Neural progenitor cell (in vitro differentiated cells): ENCODE data around the gene CHD5.

ENCODE experiments used
- EZH2 ChIP-seq: fragments of 200-600 bp; sonication (generic); IDR thresholded peaks from 2 replicates; pipeline ENCODE4 v1.6.1; 2017; ENCODE audit warnings: antibody characterized with exemption, mild to moderate bottlenecking, moderate library complexity
- TF ChIP-seq, protein P1 (sequence below): fragments of 200-600 bp; sonication (generic); IDR thresholded peaks from 2 replicates; pipeline ENCODE4 v1.5.1; 2017; ENCODE audit warnings: antibody characterized with exemption, mild to moderate bottlenecking

DNA sequence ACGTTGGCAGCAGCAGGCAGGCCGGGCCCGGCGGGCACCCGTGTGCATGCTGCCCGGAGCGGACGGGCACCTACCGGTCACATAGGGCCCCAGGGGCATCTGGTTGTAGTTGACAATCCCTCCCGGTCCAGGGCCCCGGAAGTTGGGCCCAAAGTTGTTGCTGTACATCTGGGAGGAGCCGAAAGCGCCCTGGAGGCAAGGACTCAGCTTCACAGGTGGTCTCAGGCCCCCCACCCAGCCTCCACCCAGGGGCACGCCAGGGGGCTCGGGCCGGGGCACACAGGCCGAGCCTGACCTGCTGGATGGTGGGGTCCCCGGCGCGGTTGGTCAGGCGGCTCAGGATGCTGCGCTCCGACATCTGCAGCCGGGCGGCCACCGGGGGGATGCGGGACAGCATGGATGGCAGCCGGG, 73.8 kb downstream of the CHD5 start:
- TF ChIP-seq EZH2: no peak
- TF ChIP-seq, protein P1, sequence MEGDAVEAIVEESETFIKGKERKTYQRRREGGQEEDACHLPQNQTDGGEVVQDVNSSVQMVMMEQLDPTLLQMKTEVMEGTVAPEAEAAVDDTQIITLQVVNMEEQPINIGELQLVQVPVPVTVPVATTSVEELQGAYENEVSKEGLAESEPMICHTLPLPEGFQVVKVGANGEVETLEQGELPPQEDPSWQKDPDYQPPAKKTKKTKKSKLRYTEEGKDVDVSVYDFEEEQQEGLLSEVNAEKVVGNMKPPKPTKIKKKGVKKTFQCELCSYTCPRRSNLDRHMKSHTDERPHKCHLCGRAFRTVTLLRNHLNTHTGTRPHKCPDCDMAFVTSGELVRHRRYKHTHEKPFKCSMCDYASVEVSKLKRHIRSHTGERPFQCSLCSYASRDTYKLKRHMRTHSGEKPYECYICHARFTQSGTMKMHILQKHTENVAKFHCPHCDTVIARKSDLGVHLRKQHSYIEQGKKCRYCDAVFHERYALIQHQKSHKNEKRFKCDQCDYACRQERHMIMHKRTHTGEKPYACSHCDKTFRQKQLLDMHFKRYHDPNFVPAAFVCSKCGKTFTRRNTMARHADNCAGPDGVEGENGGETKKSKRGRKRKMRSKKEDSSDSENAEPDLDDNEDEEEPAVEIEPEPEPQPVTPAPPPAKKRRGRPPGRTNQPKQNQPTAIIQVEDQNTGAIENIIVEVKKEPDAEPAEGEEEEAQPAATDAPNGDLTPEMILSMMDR: no peak
